H1 (cell line): ENCODE results near the gene TRIM14. TPM values are rescaled to one million over a fixed set of nuclear protein-coding genes. Genes with fewer than 3 reads are reported as not detected.

Experiments used
- CTCF ChIA-PET: fragments of 300-600 bp; sonication (Branson Sonifier 250); formaldehyde crosslinking; loops from one replicate; lab custom pipeline; 2021; ENCODE audit not compliant: partially characterized antibody; lab: Charles Lee
- POLR2A ChIA-PET: fragments of 300-600 bp; sonication (Branson Sonifier 250); formaldehyde crosslinking; loops from one replicate; lab custom pipeline; 2021; ENCODE audit warnings: inconsistent platforms; ENCODE audit not compliant: partially characterized antibody; lab: Charles Lee
- DNase-seq, 2 experiments: peaks; one replicate each; pipeline versions ENCODE4 v3.0.0 to v3.0.0-alpha.2; 2010 to 2022; ENCODE audit warnings: low spot score in 2 of 2, low read depth in 1 of 2, mixed read lengths in 1 of 2
- FAIRE-seq: peaks from 2 replicates; lab custom pipeline; 2011; peaks lifted over from hg19 to GRCh38; lab: Jason Lieb, UNC
- H2AFZ ChIP-seq: 2 replicates; pipeline ENCODE4 v1.8.1; 2012; ENCODE audit warnings: low read length, inconsistent platforms
- H2AK5ac ChIP-seq: 2 replicates; pipeline ENCODE4 v1.6.1; 2013; ENCODE audit warnings: low read depth, low read length
- H2BK120ac ChIP-seq: replicated peaks from 2 replicates; pipeline ENCODE3; 2013; ENCODE audit warnings: low read depth, low read length, inconsistent platforms
- H2BK12ac ChIP-seq: 2 replicates; pipeline ENCODE4 v1.6.1; 2013; ENCODE audit warnings: low read depth, low read length
- H2BK15ac ChIP-seq: 2 replicates; pipeline ENCODE4 v1.6.1; 2013; ENCODE audit warnings: low read length
- H2BK20ac ChIP-seq: 2 replicates; pipeline ENCODE4 v1.6.1; 2013; ENCODE audit warnings: low read length
- H2BK5ac ChIP-seq: 2 replicates; pipeline ENCODE4 v1.6.1; 2013; ENCODE audit warnings: low read depth, low read length
- H3K14ac ChIP-seq: 2 replicates; pipeline ENCODE4 v1.6.1; 2013; ENCODE audit warnings: inconsistent platforms; ENCODE audit not compliant: insufficient read length
- H3K18ac ChIP-seq: 2 replicates; pipeline ENCODE4 v1.6.1; 2013; ENCODE audit warnings: low read length; ENCODE audit errors: extremely low read depth
- H3K23ac ChIP-seq: 2 replicates; pipeline ENCODE4 v1.6.1; 2013; ENCODE audit warnings: inconsistent platforms; ENCODE audit not compliant: insufficient read length
- H3K23me2 ChIP-seq: 2 replicates; pipeline ENCODE4 v1.6.1; 2013; ENCODE audit warnings: low read depth, low read length
- H3K27ac ChIP-seq: 2 replicates; pipeline ENCODE4 v1.6.1; 2011; ENCODE audit warnings: low read depth, low read length, inconsistent platforms
- H3K27me3 ChIP-seq, 4 experiments: replicated peaks in 1 of 4; 1 replicate in 1 of 4; 2 replicates in 3 of 4; pipeline versions ENCODE4 v1.6.1 to v1.8.1; 2011 to 2013; ENCODE audit warnings: low read length in 3 of 4, mild to moderate bottlenecking in 3 of 4, inconsistent platforms in 2 of 4, mixed read lengths in 2 of 4, moderate library complexity in 1 of 4; ENCODE audit not compliant: control insufficient read depth in 3 of 4, insufficient read depth in 3 of 4; ENCODE audit errors: extremely low read depth in 1 of 4
- H3K36me3 ChIP-seq, 4 experiments: 2 replicates each; pipeline versions ENCODE4 v1.6.1 to v1.8.1; 2011 to 2013; ENCODE audit warnings: mild to moderate bottlenecking in 4 of 4, low read length in 3 of 4, moderate library complexity in 2 of 4, control low read depth in 1 of 4, inconsistent platforms in 1 of 4; ENCODE audit not compliant: insufficient read depth in 4 of 4, control insufficient read depth in 2 of 4
- H3K4ac ChIP-seq: replicated peaks from 2 replicates; pipeline ENCODE3; 2013; ENCODE audit warnings: low read length, low read depth, mixed read lengths, inconsistent platforms; ENCODE audit not compliant: insufficient read length
- H3K4me1 ChIP-seq, 4 experiments: replicated peaks in 1 of 4; 1 replicate in 1 of 4; 2 replicates in 3 of 4; pipeline versions ENCODE4 v1.6.1 to v1.8.1; 2011 to 2013; ENCODE audit warnings: low read length in 3 of 4, inconsistent platforms in 2 of 4, mixed read lengths in 1 of 4; ENCODE audit not compliant: insufficient read depth in 4 of 4, control insufficient read depth in 3 of 4
- H3K4me2 ChIP-seq, 2 experiments: 2 replicates each; pipeline versions ENCODE4 v1.6.1 to v1.8.1; 2011 to 2013; ENCODE audit warnings: low read depth in 2 of 2, low read length in 2 of 2, control low read depth in 1 of 2, inconsistent platforms in 1 of 2, mild to moderate bottlenecking in 1 of 2; ENCODE audit not compliant: insufficient read depth in 1 of 2
- H3K4me3 ChIP-seq, 4 experiments: fragments of 200-600, 300-600 bp in 1 of 4; sonication (generic), shearing (Covaris generic), sonication (Bioruptor Twin) in 1 of 4; 2 replicates each; pipeline versions ENCODE4 v1.5.1 to v1.8.1; 2011 to 2016; ENCODE audit warnings: low read length in 4 of 4, low read depth in 3 of 4, control low read depth in 2 of 4, inconsistent platforms in 2 of 4, mild to moderate bottlenecking in 2 of 4, mixed read lengths in 1 of 4, moderate library complexity in 1 of 4; ENCODE audit not compliant: insufficient read depth in 2 of 4; ENCODE audit errors: extremely low read depth in 1 of 4
- H3K56ac ChIP-seq: replicated peaks from 2 replicates; pipeline ENCODE3; 2013; ENCODE audit warnings: low read depth, mild to moderate bottlenecking, mixed read lengths, low read length, inconsistent platforms; ENCODE audit not compliant: insufficient read length
- H3K79me1 ChIP-seq: 2 replicates; pipeline ENCODE4 v1.6.1; 2013; ENCODE audit warnings: low read depth, low read length, control low read depth
- H3K79me2 ChIP-seq, 2 experiments: 2 replicates each; pipeline versions ENCODE4 v1.6.1 to v1.8.1; 2012 to 2013; ENCODE audit warnings: low read length in 2 of 2, mild to moderate bottlenecking in 2 of 2, inconsistent platforms in 1 of 2; ENCODE audit not compliant: insufficient read depth in 2 of 2, control insufficient read depth in 1 of 2
- H3K9ac ChIP-seq, 4 experiments: replicated peaks in 1 of 4; 1 replicate in 1 of 4; 2 replicates in 3 of 4; pipeline versions ENCODE4 v1.6.1 to v1.8.1; 2011 to 2013; ENCODE audit warnings: low read depth in 3 of 4, low read length in 3 of 4, control low read depth in 2 of 4, mild to moderate bottlenecking in 2 of 4, moderate library complexity in 2 of 4, inconsistent platforms in 1 of 4; ENCODE audit errors: extremely low read depth in 1 of 4
- H3K9me3 ChIP-seq, 2 experiments: 2 replicates each; pipeline versions ENCODE4 v1.6.1 to v1.8.1; 2012 to 2013; ENCODE audit warnings: mild to moderate bottlenecking in 2 of 2, moderate library complexity in 2 of 2, control low read depth in 1 of 2, inconsistent platforms in 1 of 2, low read depth in 1 of 2, low read length in 1 of 2, mixed read lengths in 1 of 2; ENCODE audit not compliant: insufficient read depth in 2 of 2
- H4K20me1 ChIP-seq, 2 experiments: replicated peaks in 1 of 2; 2 replicates each; pipeline versions ENCODE3 to v1.8.1; 2011 to 2013; ENCODE audit warnings: inconsistent platforms in 2 of 2, low read length in 2 of 2, mild to moderate bottlenecking in 1 of 2; ENCODE audit not compliant: insufficient read depth in 2 of 2, control insufficient read depth in 1 of 2
- H4K5ac ChIP-seq: 2 replicates; pipeline ENCODE4 v1.6.1; 2013; ENCODE audit warnings: low read length, low read depth, mixed read lengths, inconsistent platforms; ENCODE audit not compliant: insufficient read length
- H4K8ac ChIP-seq: 2 replicates; pipeline ENCODE4 v1.8.0; 2013; ENCODE audit warnings: mild to moderate bottlenecking, moderate library complexity, low read length, inconsistent platforms; ENCODE audit not compliant: insufficient read depth; ENCODE audit errors: extremely low read depth
- H4K91ac ChIP-seq: replicated peaks from 2 replicates; pipeline ENCODE3; 2013; ENCODE audit warnings: low read length, mixed read lengths, inconsistent platforms; ENCODE audit not compliant: insufficient read length
- ASH2L ChIP-seq: fragments of 200-600, 300-600 bp; sonication (generic); IDR thresholded peaks from one replicate; pipeline ENCODE4 v1.7.1; 2017; ENCODE audit warnings: low read length
- JUND ChIP-seq: IDR thresholded peaks from 2 replicates; pipeline ENCODE4 v1.6.1; 2011; ENCODE audit warnings: mild to moderate bottlenecking, improper control_type of control experiment, low read length
- POLR2AphosphoS5 ChIP-seq: IDR thresholded peaks from 2 replicates; pipeline ENCODE4 v1.6.1; 2011; ENCODE audit warnings: low read depth, low read length
- TAF1 ChIP-seq: IDR thresholded peaks from 2 replicates; pipeline ENCODE4 v1.6.1; 2011; ENCODE audit warnings: mild to moderate bottlenecking, low read depth, low read length
- WGBS, 2 experiments: shearing (Covaris generic) in 1 of 2; methylation state at CpG; one replicate each; pipeline versions ENCODE4 v1.1.6 to v1.1.7; 2013 to 2015; ENCODE audit warnings: low lambda C conversion rate in 2 of 2, mixed read lengths in 2 of 2, inconsistent platforms in 1 of 2, low coverage in 1 of 2, missing lambda C conversion rate in 1 of 2; ENCODE audit not compliant: insufficient replicate concordance in 2 of 2, insufficient coverage in 1 of 2, insufficient read length in 1 of 2; ENCODE audit errors: extremely low coverage in 1 of 2, missing lambda C conversion rate in 1 of 2; 5-methylcytosine and 5-hydroxymethylcytosine counted together
- polyA plus RNA-seq, 7 experiments: library from polyadenylated mRNA; depleted of rRNA in 3 of 7; stranded (reverse) in 5 of 7; unstranded in 2 of 7; fragments of >200 nt in 5 of 7; fragments of 200-250 nt in 2 of 7; gene quantifications; 1 replicate in 5 of 7; 2 replicates in 1 of 7; 4 replicates in 1 of 7; pipeline versions ENCODE4 v1.2.1 to v1.2.3, GENCODE V29; 2011 to 2013; ENCODE audit warnings: missing spikeins in 2 of 7, mixed read lengths in 2 of 7
- total RNA-seq: library from RNA; stranded (reverse); fragmentation: NEBNext Ultra II Directional; extraction: Animal tissue kit (Norgen Biotek cat#: 25700); gene quantifications from 2 replicates; pipeline ENCODE4 v1.2.1, GENCODE V29; 2021

TRIM14 gene
- total and polyA plus RNA-seq, 2 of the 8 experiments (the other 6 are each of a cell fraction or from before 2014, with no cell fraction given) = 9.2 to 19.4 TPM

GRCh38 chr9:98083566-98084183 is 35.3 kb downstream of the TRIM14 start:
- Histone ChIP-seq H3K4me3 (no peak overlapping the region), H3K9ac (no peak overlapping the region), H4K20me1 (peaks cover 4 to 7% of the 10 kb centered on the region in 2 experiments), H3K27me3 (no peaks in the 10 kb centered on the region; a peak in 2 of 7 replicates), H4K8ac (no peak overlapping the region), H3K79me2 (no peaks in the 10 kb centered on the region), H2BK20ac (no peak overlapping the region), H2AK5ac (no peak overlapping the region), H4K91ac (no peak overlapping the region), H2AFZ (no peak overlapping the region), H3K14ac (no peak overlapping the region), H3K9me3 (no peaks in the 10 kb centered on the region; a peak in 1 of 4 replicates), H3K4me1 (peaks cover 2 to 10% (median 6%) of the 10 kb centered on the region in 4 experiments; a peak in 4 of 7 replicates), H2BK5ac (no peak overlapping the region), H2BK15ac (no peak overlapping the region), H3K79me1 (no peaks in the 10 kb centered on the region), H4K5ac (no peak overlapping the region), H3K4me2 (no peak overlapping the region), H3K23ac (no peak overlapping the region), H3K36me3 (peaks cover 2 to 28% (median 10%) of the 10 kb centered on the region in 4 experiments; a peak in 5 of 8 replicates), H3K56ac (no peak overlapping the region), H2BK120ac (no peak overlapping the region), H3K18ac (no peak overlapping the region), H2BK12ac (no peak overlapping the region), H3K4ac (no peak overlapping the region), H3K23me2 (peaks cover 2% of the 10 kb centered on the region; the same call in 1 of the 2 replicates), H3K27ac (no peak overlapping the region)
- POLR2A ChIA-PET = interaction anchor here (1.4 to 1.7 kb wide), 2 partner anchors 135 to 172 kb away, joined by 5 to 6 read pairs; partner anchors contain the start of gene TBC1D2
- CTCF ChIA-PET = interaction anchor here (3.5 kb wide), 1 partner anchor 10 kb away, joined by 29 read pairs; no protein-coding TSS in a partner anchor
- DNase-seq (no peak), FAIRE-seq (peak; percentile 36)
- 89% methylated on average over 7 of the region's 7 CpGs; no CpG with 5 or more reads in 1 of the 2 experiments for WGBS, 2 experiments
- no peak for TF ChIP-seq JUND
- no peak for TF ChIP-seq TAF1
- TF ChIP-seq POLR2AphosphoS5 = no peak
- TF ChIP-seq ASH2L = no peak
